GM18909 (cell line): ENCODE measurements around the gene GALNT7.

Experiments
- ATAC-seq: cut with Tn5 transposase; IDR thresholded peaks from one replicate; pipeline ENCODE4 v1.9.1; 2021; ENCODE audit warnings: mild to moderate bottlenecking; ENCODE audit not compliant: unreplicated experiment, poor library complexity

The GALNT7 gene

DNA sequence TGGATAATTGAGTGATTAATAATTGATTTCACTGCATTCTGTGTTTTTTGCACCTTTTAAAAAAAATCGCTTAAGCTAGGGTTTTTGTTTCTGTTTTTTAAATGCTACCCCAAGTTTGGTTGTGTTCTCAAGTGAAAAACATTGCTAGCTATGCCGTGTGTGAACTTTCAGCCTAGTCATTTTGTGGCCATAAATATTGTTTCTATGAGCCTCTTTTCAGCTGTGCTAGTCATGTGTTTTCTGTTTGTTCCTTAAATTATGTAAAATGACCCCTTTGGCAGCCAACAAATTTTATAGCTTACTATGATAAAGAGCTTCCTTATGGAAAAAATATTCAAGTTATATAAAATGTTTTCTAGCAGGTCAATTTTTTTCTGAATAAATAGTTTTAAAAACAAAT lies 59.1 kb downstream of the GALNT7 start:
- ATAC-seq: no peak

DNA sequence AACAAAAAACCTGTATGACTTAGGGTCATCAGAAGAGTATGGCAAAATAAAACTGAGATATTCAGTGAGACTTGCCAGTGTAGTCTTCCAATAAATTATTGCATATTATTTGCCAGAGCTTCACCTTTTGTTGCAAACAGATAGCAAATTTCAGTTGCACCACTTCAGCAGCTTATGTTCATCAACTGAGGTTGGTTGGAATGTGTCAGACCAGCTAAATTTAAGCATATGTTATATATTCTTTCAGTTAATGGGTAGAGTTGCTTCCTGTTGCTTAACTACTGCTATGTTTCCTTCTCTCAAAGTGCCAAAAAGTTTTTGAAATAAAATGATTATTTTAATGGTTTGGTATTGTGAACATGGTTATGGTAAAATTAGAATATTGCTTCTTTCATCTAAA lies 61.5 kb downstream of the GALNT7 start:
- no peak for ATAC-seq

DNA sequence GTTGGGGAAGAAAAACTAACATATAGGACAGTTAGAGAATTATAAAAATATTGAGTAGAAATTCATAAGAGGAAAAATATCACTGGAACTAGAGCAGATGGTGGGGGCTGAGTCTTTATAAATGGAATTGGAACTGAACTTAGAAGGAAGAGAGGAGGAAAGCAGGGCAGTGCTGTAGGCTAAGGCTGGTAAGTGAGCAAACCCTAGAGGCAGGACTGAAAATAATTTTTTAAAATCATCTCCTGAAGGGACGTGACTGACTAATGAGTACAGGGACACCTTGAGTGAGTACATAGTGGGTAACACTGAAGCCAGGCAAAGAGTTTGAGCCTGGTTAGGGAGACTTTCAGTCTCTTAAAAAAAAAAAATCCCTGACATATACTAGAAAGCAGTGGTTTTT lies 63.3 kb downstream of the GALNT7 start:
- ATAC-seq: peak; percentile 78

DNA sequence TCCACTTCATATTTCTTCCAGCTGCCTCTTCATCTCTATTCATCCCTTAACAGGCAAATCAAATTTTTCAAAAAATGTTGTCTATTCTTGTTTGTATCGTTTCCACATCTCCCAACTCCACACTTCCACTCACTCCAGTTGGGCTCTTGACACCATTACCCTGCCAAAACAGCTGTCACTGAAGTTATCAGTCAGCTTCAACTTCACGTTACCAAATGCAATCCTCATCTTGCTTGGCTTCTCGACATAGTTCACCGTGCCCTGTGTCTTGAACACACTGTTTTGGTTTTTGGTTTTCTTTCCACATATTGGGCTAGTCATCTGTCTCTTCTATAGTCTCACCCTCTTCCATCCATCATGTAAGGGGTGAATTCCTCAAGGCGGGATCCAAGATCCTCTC lies 65.2 kb downstream of the GALNT7 start:
- no peak for ATAC-seq

DNA sequence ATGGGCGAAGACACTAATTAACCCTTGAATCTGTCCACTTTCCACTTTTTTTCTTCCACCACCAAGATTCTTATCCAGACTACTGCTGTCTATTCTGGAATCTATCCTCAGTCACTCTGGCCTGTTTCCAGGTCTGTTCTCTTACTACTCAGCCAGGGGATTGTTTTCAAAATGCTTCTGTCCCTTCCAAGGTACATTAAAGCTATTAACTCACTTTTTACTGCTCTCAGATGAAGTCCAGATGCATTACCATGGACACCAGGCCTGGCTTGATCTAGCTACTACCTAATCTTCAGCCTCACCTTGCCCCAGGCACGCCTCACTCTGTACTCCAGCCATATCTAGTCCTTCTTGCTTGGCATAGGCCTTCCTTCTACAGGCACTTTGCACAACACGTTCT lies 66.4 kb downstream of the GALNT7 start:
- ATAC-seq: no peak

DNA sequence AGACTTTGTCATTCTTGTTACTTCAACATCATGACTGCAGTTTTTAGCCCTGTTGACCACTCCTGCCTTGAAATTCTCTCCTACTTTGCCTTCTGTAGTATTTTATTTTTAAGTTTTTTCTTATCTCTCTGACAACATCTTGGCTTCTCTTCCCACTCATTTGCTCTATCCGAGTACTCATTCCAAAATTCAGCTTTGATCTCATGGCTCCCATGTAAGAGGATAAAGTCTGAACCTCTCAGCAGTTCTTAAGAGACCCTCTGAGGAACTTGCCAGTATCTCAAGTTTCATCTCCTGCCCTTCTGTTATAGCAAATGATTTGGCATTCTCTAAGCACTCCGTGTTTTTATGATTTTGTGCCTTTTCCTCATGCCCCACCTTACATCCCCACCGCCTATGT lies 67.7 kb downstream of the GALNT7 start:
- ATAC-seq: no peak

DNA sequence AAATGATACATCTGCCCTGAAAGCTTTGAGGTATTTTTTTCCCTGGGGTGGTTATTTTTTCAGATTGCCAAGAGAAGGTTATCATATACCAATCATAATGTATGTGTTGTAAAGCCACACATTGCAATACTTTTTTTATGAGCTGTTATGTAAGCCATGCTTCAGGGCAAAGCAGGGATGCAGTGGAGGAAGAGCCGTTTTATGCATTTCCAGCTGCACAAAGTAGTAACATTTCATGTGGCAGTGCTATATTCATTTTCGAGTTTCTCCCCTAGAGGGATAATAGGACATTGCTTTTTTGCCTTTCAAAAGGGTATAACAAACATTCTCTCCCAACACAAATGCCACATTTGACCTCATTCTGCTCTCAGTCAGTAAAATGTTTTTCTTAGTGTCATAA lies 68.5 kb downstream of the GALNT7 start:
- no peak for ATAC-seq

DNA sequence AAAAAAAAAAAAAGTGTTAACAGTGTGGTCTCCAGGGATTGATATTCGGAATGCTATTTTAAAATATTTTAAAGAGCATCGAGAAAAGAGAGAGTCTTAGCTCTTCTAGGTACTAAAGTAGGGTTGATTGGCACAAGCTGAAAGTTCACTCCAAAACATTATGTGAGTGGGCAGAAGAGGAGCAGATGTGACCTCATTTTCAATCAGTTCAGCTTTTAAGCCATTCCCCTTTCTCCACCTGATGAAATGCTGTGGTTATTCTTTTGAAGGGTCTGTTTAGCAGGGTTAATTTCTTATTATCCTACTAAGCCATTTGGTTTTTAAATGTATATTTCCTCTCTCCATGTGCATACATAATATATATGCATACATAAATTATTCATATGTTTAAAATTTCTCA lies 69.2 kb downstream of the GALNT7 start:
- no peak for ATAC-seq

DNA sequence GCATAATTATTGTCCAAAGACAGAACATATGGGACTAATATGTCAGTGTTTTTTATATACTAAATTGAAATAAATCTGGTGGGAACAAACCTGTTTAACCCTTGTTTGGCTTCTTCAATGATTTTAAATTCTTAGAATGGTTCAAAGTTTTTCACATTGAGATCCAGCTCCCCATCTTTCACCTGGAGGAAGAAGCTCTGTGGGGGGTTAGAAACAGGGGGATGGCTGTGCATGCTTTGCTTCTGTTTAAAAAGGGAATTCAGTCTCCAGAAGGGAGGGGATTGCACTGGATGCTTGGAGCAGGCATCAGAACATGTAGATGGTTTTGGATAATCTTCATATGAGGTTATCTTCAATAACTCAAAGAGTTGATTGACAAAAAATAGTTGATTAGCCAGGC lies 72.1 kb downstream of the GALNT7 start:
- ATAC-seq: no peak

DNA sequence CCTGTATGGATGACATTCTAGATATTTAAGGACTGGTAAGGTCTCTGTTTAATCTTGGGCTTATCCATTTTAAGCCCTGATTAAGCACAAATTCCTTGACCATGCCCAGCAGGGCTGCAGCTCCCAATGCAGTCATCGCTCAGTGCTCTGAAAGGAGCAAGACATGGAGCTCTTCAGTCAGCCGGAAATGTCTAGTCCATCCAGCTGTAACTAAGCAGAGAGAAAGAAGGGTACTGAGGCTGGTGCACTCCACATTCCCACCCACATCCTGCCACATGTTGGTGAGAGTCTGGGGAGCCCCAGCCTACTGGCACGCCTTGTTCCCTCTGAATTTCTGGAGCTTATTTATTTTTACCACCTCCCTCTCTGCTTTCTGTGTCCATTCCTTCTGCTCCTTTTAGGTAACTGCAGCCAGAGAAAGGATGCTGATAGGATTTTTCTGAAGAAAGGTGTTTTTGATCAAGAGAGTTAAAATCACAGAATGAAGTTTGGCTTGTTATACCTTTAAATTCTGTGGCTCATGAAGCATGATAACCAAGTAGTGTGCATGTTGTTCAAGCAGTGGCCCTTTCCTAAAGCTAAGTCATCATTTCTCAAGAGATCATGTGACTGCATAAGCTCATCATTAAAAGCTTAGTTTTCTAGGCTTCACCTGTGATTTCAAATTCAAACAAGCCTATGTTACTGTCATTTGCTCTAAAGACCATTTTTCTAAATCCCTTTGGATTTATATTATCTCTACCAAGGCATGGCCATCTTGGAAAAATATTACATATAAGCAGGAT lies 74.0 kb downstream of the GALNT7 start:
- no peak for ATAC-seq

DNA sequence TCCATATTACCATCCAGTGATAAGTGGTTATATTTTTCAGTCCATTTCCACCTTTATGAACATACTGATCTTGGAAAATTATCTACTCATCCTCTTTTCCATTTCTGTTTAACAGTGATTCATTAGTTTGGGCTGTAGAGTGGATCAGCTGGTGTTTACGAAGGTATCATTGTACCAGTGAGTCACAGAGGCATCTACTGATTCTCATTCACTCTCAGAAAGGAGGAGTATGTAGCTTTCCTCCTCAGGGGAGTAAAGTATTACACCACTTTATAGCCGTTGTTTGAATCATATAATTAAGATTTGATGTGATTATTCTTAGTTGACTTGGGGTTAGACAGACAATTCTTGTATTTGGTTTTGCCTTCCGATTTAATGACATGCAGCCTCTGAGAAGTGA lies 74.7 kb downstream of the GALNT7 start:
- ATAC-seq: no peak

DNA sequence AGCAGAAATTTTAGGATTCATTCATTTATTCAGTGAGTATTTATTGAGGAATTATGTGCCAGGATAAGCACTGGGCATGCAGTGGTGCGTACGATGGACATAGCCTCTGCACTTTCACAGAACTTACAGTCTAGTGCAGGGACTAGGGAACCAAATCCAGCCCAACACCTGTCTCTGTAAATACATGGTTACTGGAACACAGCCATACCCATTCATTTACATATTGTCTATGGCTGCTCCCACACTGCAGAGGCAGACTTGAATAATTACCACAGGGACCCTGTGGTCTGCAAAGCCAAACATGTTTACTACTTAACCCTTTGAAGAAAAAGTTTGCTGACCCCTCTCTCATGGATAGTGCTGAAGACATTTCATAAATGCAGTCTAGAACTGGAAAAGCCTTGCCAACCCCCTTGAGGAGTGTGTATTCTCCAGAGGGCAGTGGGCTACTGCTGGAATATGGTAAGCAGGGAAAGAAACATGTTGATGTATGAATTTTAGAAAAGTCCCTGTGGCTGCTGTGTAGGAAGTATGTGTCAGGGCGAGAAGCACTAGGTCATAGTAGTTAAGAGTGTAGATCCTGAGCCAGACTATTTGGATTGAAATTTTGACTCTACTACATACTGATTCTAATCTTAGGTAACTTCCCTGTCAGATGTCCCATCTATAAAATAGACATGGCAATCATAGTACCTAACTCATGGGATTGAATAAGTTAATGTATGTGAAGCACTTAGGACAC lies 75.5 kb downstream of the GALNT7 start:
- ATAC-seq: peak; percentile 80

DNA sequence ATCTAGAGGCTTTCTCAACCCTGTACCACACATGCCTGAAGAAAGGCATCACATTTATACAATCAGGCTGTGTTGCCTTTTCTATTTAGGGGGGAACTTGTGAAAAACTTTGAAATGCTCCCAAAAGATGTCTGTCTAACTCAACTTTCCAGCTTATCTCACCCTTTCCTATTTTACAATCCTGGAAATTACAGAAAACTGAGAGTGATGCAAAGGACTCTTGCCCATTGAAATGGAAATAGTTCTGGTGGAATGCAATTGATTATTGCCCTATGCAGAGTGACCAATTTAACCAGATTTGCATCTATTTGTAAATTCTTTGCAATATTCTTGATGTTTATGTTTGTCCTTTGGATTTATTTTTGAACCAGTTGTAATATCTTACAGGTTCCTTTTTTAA lies 77.3 kb downstream of the GALNT7 start:
- no peak for ATAC-seq

DNA sequence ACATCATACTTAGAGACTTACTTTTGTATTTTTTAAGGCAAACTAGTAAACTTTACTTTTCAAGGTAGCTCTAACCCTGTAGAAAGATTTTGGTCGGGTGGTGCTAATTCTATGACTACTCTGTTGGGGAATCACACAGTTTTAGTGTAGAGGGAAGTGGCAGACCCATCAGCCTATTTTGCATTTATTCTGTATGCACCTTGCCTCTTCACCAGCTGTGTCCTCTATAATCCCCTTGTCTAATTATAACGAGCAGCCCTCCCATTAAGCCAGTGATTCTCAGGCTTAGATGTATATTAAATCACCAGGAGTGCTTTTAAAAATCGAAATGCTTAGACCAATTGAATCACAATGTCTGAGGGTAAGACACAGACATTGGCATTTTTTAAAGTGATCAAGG lies 78.1 kb downstream of the GALNT7 start:
- ATAC-seq: peak; percentile 52

DNA sequence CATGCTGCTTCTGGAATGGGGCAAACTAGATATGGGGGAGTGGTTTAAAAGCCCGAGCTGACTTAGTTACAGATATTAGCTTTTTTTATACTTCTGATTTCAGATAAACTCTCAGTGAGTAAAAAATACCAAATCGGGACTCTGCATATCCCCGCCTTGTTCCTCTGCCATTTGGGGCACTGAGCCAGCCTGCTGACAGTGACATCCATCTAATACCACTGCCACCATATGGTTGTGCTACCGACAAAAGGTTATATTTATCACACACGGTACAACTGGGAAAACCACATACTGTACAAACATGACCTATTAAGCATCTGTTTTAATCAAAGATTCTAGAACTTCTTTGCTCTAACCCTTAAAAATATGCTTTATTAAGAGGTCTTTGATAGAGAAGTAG lies 78.7 kb downstream of the GALNT7 start:
- no peak for ATAC-seq

DNA sequence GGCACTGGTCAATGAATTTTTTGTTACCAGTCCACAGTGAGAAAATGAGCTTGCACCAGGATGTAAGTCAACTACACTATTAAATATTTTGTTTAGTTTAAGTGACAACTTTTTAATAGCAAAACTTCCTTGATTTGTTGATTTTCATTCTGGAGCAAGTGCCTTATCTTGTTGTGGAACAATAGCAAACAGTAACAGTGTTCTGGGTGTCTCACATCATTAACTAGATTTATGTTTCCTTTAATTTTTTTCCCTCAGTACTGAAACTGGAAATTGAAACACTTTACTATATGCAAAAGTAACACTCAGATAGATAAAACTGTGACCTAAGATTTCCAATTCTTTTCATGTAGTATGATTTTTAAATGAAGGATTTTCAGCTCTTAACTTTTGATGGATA lies 80.1 kb downstream of the GALNT7 start:
- no peak for ATAC-seq

DNA sequence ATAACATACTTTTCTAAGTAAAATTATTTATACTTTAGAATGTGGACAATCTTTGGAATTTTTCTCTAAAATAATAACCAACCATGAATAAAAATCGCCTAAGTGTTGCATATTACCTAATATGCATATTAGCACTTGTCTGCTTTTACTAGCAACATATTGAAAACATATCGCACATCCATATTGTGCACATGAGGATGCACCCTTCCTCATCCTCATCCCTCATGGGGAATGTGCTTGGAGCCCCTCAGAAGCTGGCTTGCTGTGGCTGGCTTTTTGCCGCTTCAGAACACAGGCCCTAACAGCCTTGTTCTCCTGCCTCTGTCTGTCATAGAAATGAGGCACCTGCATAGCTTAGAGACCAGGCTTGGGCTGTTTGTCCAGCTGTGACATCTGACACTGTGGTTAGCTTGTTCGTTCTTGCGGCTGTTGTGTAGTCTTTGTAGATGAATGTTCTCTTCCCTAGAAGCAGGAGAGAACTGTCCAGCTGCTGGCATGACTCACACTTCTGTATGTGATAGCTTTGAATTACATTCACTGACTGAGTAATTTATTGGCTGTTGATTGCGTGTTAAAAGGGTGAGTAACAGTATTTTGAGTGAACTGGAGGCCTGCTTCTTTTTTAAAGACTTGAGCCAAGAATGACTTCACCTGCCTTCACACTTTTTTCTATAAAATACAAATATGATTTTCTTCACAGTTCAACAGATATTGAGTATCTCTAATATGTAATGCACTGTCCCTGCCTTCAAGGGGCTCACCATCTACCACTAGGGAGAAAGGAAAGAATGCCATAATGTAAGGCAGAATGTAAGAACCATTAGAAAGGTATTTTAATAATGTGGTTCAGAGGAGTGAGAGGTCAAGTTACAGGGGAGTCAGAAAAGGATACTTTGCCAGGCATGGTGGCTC lies 83.7 kb downstream of the GALNT7 start:
- peak; percentile 95 for ATAC-seq

DNA sequence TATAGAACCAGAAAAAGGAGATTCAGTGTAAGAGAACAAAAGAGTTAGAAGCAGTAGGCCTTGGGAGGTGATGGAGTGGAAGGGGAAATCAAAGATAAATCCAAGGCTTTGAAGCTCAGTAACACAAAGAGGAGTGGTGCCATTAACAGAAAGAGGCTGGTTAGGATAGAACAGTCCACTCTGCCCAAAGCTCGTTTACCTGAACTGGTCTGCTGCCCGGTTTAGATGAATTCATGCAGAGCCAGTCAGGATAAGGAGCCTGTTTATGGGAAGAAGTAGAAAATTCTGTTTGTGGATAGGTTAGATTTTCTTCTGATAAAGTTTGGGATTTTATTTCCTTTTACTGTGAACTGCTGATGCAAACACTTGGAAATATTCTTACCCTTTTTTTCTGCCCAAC lies 85.0 kb downstream of the GALNT7 start:
- ATAC-seq: no peak

DNA sequence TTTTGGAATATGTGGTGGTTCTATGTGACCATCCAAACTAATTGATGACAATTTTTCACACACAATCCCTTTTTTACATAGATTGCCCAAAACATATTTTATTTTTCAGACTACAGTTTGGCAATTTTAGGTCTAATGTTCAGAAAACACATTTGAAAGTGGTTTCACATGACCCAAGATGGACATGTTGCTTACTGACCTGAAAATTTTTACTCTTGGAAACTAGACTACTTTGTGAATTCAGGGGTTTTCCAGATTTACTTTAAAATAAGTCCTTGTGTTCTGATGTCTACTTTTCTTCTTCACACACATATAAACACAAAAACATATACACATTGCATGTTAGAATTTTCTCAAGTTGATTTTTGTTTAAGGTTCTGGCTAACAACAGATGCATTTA lies 86.0 kb downstream of the GALNT7 start:
- no peak for ATAC-seq

DNA sequence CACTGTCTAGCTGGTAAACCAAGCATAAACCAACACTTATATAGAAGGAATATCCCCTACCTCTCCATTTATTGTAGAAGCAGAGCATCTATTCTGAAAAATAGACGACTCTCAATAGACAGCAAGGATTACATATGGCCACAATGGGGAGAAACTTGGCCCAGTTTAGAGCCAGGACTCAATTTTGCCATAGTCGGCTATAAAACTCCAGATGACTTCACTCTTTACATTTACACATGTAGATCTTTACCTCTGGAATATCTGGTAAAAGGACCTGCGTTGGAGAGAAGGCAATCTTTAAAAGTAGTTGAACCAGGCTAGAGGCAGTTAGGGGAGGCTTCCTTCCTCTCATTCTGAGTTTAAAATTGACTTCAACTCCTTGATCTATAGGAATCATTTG lies 88.2 kb downstream of the GALNT7 start:
- no peak for ATAC-seq
